Right cardiac atrium (tissue), 5 donors: ENCODE data around the gene MAU2. TPM values are rescaled to one million over a fixed set of nuclear protein-coding genes. Genes with fewer than 3 reads are reported as not detected.
"Not testable (repeated sequence)": the region's sequence is repeated elsewhere in the genome, so short reads cannot be mapped to it uniquely, and the experiment has no call there.

Experiments
- ATAC-seq, 2 donors: fragments of 200-7000 bp; cut with Tn5 transposase; one replicate each; pipeline versions ENCODE4 v1.8.0 to v1.9.1; 2020; ENCODE audit warnings: moderate library complexity in 2 of 2, mild to moderate bottlenecking in 1 of 2
- DNase-seq, 3 donors: peaks; one replicate each; pipeline ENCODE4 v3.0.0-alpha.2; 2020
- H3K27ac ChIP-seq: one replicate; pipeline ENCODE4 v1.5.1; 2013; ENCODE audit warnings: mild to moderate bottlenecking, low read length, control low read depth, moderate library complexity
- H3K27me3 ChIP-seq: one replicate; pipeline ENCODE4 v1.6.1; 2013; ENCODE audit not compliant: control insufficient read depth, insufficient read depth
- H3K4me1 ChIP-seq: one replicate; pipeline ENCODE4 v1.6.1; 2013; ENCODE audit warnings: low read length; ENCODE audit not compliant: control insufficient read depth, insufficient read depth
- H3K4me3 ChIP-seq: one replicate; pipeline ENCODE4 v1.5.1; 2013; ENCODE audit warnings: low read length, control low read depth
- H3K9me3 ChIP-seq: one replicate; pipeline ENCODE4 v1.6.1; 2013; ENCODE audit warnings: low read length; ENCODE audit not compliant: control insufficient read depth
- WGBS: extraction: QIAGEN DNeasy Blood & Tissue Kit; methylation state at CpG from one replicate; pipeline ENCODE4 v1.1.7; 2013; 5-methylcytosine and 5-hydroxymethylcytosine counted together
- intact Hi-C, 4 donors: fragments of 100-400 bp; cut with DNase I; formaldehyde crosslinking; loops; one replicate each; pipeline versions ENCODE4 v1.11.0 to v1.14.0; 2022 to 2023
- polyA plus RNA-seq: library from polyadenylated mRNA; stranded (reverse); fragments of 200-250 nt; gene quantifications from one replicate; pipeline ENCODE4 v1.2.3, GENCODE V29; 2013
- total RNA-seq, 4 donors: library from RNA; stranded (reverse); fragmentation: NEBNext Ultra II Directional; extraction: Animal tissue kit (Norgen Biotek cat#: 25700); gene quantifications; one replicate each; pipeline ENCODE4 v1.2.1, GENCODE V29; 2021
- donor health status: healthy with polysubstance abuse.
- donor health status: DM: no; HTN: yes; CAD: no.
- donor health status: DM: no; HTN: no; CAD: no.
- donor health status: DM: no; HTN: yes; CAD: no; lungs with severe emphysema.
- donor health status: DM: yes; HTN: yes; CAD: no.

MAU2 gene
- total and polyA plus RNA-seq, 5 donors: 20.5 to 36.2 (median 30.3) TPM

DNA sequence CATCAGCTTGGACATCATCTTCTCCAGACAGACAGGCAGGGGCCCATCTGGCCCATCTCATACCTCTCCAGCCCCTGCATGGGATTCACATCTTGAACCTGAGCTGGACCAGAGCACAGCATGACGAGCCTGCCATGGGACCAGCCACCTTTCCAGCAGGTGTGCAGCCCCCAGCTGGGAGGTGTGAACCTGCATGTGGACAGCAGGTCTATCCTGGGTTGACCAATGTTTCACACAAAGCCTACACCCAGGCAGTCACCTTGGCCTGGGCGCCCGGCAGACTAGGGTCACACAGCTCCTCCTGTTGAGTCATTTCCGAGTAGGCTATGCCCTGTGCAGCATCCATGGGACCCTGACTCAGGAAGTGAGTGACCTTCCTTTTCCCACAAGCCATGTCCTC is 41.4 kb downstream of the MAU2 start:
- intact Hi-C loops: no loop called here
- DNase-seq: no peak
- Histone ChIP-seq H3K27me3 (no peaks in the 10 kb centered on the region), H3K4me1 (no peaks in the 10 kb centered on the region), H3K9me3 (no peaks in the 10 kb centered on the region), H3K4me3 (no peak overlapping the region), H3K27ac (no peak overlapping the region)
- no peak for ATAC-seq
- WGBS: 86% methylated on average over 4 of the region's 4 CpGs

GRCh38 chr19:19366434-19367396 is 46.1 kb downstream of the MAU2 start:
- intact Hi-C loops: loop anchor here in 3 of 4 donors (5.0 kb wide), 1 partner anchor 126 kb away; no protein-coding TSS in a partner anchor
- Histone ChIP-seq H3K4me1 (no peaks in the 10 kb centered on the region), H3K27me3 (no peaks in the 10 kb centered on the region), H3K27ac (no peak overlapping the region), H3K4me3 (no peak overlapping the region), H3K9me3 (no peaks in the 10 kb centered on the region)
- 47% methylated on average over 18 of the region's 18 CpGs for WGBS
- DNase-seq (peak; percentile 58 to 88 (median 85)), ATAC-seq (peak; percentile 81 to 82)

DNA sequence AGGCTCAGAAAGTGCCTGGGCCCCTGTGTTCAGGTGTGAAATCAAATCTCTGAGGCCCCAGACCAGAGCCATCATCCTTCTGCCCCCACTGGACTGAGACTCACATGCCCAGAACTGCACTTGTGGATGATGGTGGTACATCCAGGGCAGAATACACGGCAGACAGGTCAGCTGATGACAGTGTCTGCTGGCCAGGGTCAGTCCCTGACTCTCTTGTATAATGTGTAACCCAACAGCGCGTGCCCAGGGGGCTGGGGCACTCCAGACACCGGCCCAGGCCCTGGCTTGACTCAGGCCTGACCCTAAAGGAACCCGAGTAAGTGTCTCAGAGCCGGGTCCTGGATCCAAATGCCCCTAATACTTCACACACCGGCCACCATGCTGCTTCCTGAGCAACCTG is 47.5 kb downstream of the MAU2 start:
- Histone ChIP-seq H3K27ac (no peak overlapping the region), H3K4me1 (peaks cover 2% of the 10 kb centered on the region), H3K27me3 (no peaks in the 10 kb centered on the region), H3K9me3 (no peaks in the 10 kb centered on the region), H3K4me3 (no peak overlapping the region)
- intact Hi-C loops: loop anchor here in 3 of 4 donors (5.0 kb wide), 1 partner anchor 124 kb away; no protein-coding TSS in a partner anchor
- 84% methylated on average over 7 of the region's 7 CpGs for WGBS
- ATAC-seq: no peak
- no peak for DNase-seq

DNA sequence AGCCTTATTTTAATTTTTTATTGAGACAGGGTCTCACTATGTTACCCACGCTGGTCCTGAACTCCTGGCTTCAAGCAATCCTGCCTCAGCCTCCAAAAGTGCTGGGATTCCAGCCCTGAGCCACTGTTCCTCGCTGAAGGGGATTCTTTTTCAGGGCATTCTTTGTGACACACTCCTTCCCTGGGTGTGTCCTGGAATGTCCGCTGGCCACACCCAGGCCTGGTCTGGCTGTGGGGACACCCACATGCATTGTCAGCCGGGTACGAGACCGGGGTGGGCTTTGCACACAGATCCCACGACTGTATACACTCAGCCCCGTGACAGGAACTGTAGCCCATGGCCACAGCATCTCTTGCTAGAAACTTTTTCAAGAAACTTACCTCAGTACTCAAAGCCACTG is 50.4 kb downstream of the MAU2 start:
- ATAC-seq: peak in 1 of 2 donors; percentile 25
- no peak overlapping the region for H3K4me3 ChIP-seq
- H3K4me1 ChIP-seq: peaks cover 2% of the 10 kb centered on the region
- no peak overlapping the region for H3K27ac ChIP-seq
- H3K27me3 ChIP-seq: no peaks in the 10 kb centered on the region
- intact Hi-C loops: no loop called here
- no peaks in the 10 kb centered on the region for H3K9me3 ChIP-seq
- 65% methylated on average over 8 of the region's 8 CpGs for WGBS
- no peak for DNase-seq

- ATAC-seq: peak; percentile 93 to 96
- WGBS: 52% methylated on average over 8 of the region's 8 CpGs
- H3K4me1 ChIP-seq: peaks cover 6% of the 10 kb centered on the region
- no peak overlapping the region for H3K4me3 ChIP-seq
- H3K27ac ChIP-seq: peak overlapping the region; percentile 93
- DNase-seq: peak; percentile 72 to 86 (median 83)
- intact Hi-C loops: no loop called here
- H3K27me3 ChIP-seq: no peaks in the 10 kb centered on the region
- H3K9me3 ChIP-seq: no peaks in the 10 kb centered on the region
Observed at GRCh38 chr19:19372656-19373416, 52.2 kb downstream of the MAU2 start.

DNA sequence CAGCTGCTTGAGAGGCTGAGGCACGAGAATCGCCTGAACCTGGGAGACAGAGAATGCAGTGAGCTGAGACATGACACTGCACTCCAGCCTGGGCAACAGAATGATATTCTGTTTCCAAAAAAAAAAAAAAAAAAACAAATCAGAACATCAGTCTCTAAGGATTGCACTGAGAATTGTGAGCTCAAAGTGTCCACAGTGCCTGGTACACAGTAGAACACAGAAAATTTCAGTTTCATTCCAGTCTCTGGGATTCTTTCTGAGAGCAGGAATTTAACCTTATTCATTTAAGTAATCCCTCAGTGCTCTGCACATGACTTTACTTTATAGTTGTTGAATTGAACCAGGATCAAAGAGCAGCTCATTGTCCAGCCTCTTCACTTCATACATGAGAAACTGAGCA is 58.9 kb downstream of the MAU2 start:
- DNase-seq (peak in 1 of 3 donors; percentile 20), ATAC-seq (no peak)
- Histone ChIP-seq H3K4me3 (no peak overlapping the region), H3K9me3 (no peaks in the 10 kb centered on the region), H3K4me1 (peaks cover 4% of the 10 kb centered on the region), H3K27ac (no peak overlapping the region), H3K27me3 (no peaks in the 10 kb centered on the region)
- intact Hi-C loops: no loop called here
- 73% methylated on average over 2 of the region's 2 CpGs for WGBS

DNA sequence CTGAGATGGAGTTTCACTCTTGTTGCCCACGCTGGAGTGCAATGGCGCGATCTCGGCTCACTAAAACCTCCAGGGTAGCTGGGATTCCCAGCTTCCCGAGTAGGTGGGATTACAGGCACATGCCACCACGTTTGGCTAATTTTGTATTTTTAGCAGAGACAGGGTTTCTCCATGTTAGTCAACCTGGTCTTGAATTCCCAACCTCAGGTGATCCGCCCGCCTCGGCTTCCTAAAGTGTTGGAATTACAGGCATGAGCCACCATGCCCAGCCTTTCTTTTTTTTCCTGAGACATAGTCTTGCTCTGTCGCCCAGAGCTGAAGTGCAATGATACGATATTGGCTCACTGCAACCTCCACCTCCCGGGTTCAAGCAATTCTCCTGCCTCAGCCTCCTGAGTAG is 59.7 kb downstream of the MAU2 start:
- 89% methylated on average over 12 of the region's 12 CpGs for WGBS
- H3K9me3 ChIP-seq, H3K27ac ChIP-seq, ATAC-seq, H3K4me1 ChIP-seq, H3K4me3 ChIP-seq, intact Hi-C loops, DNase-seq, H3K27me3 ChIP-seq: not testable (repeated sequence)

GRCh38 chr19:19381007-19381926 is 60.6 kb downstream of the MAU2 start:
- Histone ChIP-seq H3K9me3 (no peaks in the 10 kb centered on the region), H3K27me3 (no peaks in the 10 kb centered on the region), H3K4me3 (no peak overlapping the region), H3K27ac (no peak overlapping the region), H3K4me1 (peaks cover 6% of the 10 kb centered on the region)
- intact Hi-C loops: no loop called here
- no peak for DNase-seq
- WGBS: 78% methylated on average over 11 of the region's 11 CpGs
- no peak for ATAC-seq

DNA sequence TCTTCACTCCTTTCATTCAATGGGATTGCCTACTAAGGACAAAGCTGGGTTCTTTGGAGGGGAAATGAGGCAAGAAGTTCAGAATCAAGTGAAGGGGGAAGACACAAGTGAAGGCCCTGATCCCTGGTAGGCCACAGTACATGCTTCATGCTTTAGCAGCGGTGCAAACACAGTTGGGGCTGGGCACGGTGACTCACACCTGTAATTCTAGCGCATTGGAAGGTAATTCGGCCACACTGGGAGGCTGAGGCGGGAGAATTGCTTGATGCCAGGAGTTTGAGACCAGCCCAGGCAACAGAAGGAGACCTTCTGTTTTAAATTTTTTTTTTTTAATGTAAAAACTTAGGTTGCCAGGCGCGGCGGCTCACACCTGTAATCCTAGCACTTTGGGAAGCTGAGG is 61.5 kb downstream of the MAU2 start:
- intact Hi-C loops: no loop called here
- no peak for ATAC-seq

DNA sequence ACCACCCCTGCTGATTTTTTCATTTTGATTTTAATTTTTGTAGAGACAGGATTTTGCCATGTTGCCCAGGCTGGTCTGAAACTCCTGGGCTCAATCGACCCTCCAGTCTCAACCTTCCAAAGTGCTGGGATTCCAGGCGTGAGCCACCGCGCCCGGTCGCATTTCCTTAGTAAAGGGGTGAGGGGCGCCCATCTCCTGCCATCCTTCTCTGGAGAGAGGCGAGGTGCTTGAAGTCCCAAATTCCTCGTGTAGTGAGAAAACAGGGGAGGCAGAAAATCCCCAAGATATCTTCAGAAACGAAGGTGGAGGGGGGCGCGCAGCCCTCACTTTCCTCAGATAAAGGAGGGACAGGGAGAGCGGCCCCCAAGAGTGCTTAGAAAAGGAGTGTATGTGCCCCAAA is 63.9 kb downstream of the MAU2 start:
- peaks cover 6% of the 10 kb centered on the region for H3K4me1 ChIP-seq
- no peak for DNase-seq
- no peaks in the 10 kb centered on the region for H3K9me3 ChIP-seq
- intact Hi-C loops: no loop called here
- H3K4me3 ChIP-seq: peak overlapping the region; percentile 57
- no peak for ATAC-seq
- no peaks in the 10 kb centered on the region for H3K27me3 ChIP-seq
- H3K27ac ChIP-seq: no peak overlapping the region
- 66% methylated on average over 13 of the region's 13 CpGs for WGBS

More for the DNA sequence above, 61.5 kb downstream of the MAU2 start:
- Histone ChIP-seq H3K9me3 (no peaks in the 10 kb centered on the region), H3K27ac (no peak overlapping the region), H3K4me3 (no peak overlapping the region), H3K27me3 (no peaks in the 10 kb centered on the region), H3K4me1 (peaks cover 10% of the 10 kb centered on the region)
- no peak for DNase-seq
- 97% methylated on average over 8 of the region's 8 CpGs for WGBS
